Thyroid gland (tissue), 4 donors: ENCODE measurements around the gene GLIS1. TPM values are rescaled to one million over a fixed set of nuclear protein-coding genes. Genes with fewer than 3 reads are reported as not detected.

Source experiments
- DNase-seq, 2 donors: peaks; one replicate each; pipeline ENCODE4 v3.0.0-alpha.2; 2019
- H3K27ac ChIP-seq, 3 donors: fragments of 200-600 bp; sonication (generic); 1 replicate in 2 of 3; 2 replicates in 1 of 3; pipeline ENCODE4 v1.5.1; 2016 to 2019; ENCODE audit warnings: mild to moderate bottlenecking in 1 of 3, moderate library complexity in 1 of 3
- H3K27me3 ChIP-seq: fragments of 200-600 bp; sonication (generic); one replicate; pipeline ENCODE4 v1.5.1; 2019
- H3K36me3 ChIP-seq, 2 donors: fragments of 200-600 bp; sonication (generic); one replicate each; pipeline ENCODE4 v1.5.1; 2016 to 2019
- H3K4me1 ChIP-seq, 2 donors: fragments of 200-600 bp; sonication (generic); one replicate each; pipeline ENCODE4 v1.5.1; 2017 to 2019
- H3K4me3 ChIP-seq, 3 donors: fragments of 200-600 bp; sonication (generic); replicated peaks in 1 of 3; 1 replicate in 2 of 3; 2 replicates in 1 of 3; pipeline ENCODE4 v1.5.1; 2016; ENCODE audit warnings: mild to moderate bottlenecking in 1 of 3
- H3K9me3 ChIP-seq: fragments of 200-600 bp; sonication (generic); one replicate; pipeline ENCODE4 v1.5.1; 2017
- CTCF ChIP-seq, 6 experiments: fragments of 200-600 bp in 3 of 6; fragments of 450-650 bp in 3 of 6; sonication (generic) in 3 of 6; IDR thresholded peaks; one replicate each; pipeline ENCODE4 v1.5.1; 2016 to 2019; ENCODE audit warnings: antibody characterized with exemption in 6 of 6, mild to moderate bottlenecking in 2 of 6, inconsistent platforms in 1 of 6, moderate library complexity in 1 of 6
- POLR2A ChIP-seq, 2 donors: fragments of 450-650 bp; IDR thresholded peaks; one replicate each; pipeline ENCODE4 v1.6.1; 2017; ENCODE audit warnings: antibody characterized with exemption in 2 of 2, mild to moderate bottlenecking in 2 of 2, moderate library complexity in 1 of 2
- WGBS, 2 donors: methylation state at CpG; one replicate each; pipeline ENCODE4 v1.1.5; 2017; 5-methylcytosine and 5-hydroxymethylcytosine counted together
- intact Hi-C: fragments of 100-400 bp; cut with DNase I; formaldehyde crosslinking; loops from one replicate; pipeline ENCODE4 v1.15.1; 2023
- total RNA-seq, 4 donors: library from RNA; depleted of rRNA; stranded (reverse); fragments of >200 nt; gene quantifications; one replicate each; pipeline ENCODE4 v1.2.3, GENCODE V29; 2016

Gene GLIS1
- total RNA-seq, 4 donors from 2014 or later: 0.29 TPM; not detected in 3

GRCh38 chr1:53552981-53553733 is 185.8 kb downstream of the GLIS1 start:
- Histone ChIP-seq H3K9me3 (no peaks in the 10 kb centered on the region), H3K36me3 (no peaks in the 10 kb centered on the region), H3K27me3 (no peaks in the 10 kb centered on the region), H3K4me1 (no peaks in the 10 kb centered on the region), H3K4me3 (no peak overlapping the region), H3K27ac (no peak overlapping the region)
- DNase-seq: no peak
- TF ChIP-seq POLR2A (IDR thresholded peaks at IDR 0.05): no peak
- no peak for TF ChIP-seq CTCF (IDR thresholded peaks at IDR 0.05)
- WGBS, 2 donors: 85 to 89% methylated on average over 7 to 10 of the region's 10 CpGs
- intact Hi-C loops: no loop called here

GRCh38 chr1:53552146-53552861 is 186.7 kb downstream of the GLIS1 start:
- intact Hi-C loops: no loop called here
- Histone ChIP-seq H3K9me3 (no peaks in the 10 kb centered on the region), H3K4me1 (no peaks in the 10 kb centered on the region), H3K36me3 (no peaks in the 10 kb centered on the region), H3K27me3 (no peaks in the 10 kb centered on the region), H3K27ac (no peak overlapping the region), H3K4me3 (no peak overlapping the region)
- TF ChIP-seq CTCF (IDR thresholded peaks at IDR 0.05): no peak
- TF ChIP-seq POLR2A (IDR thresholded peaks at IDR 0.05): no peak
- 44 to 47% methylated on average over 8 to 10 of the region's 10 CpGs for WGBS, 2 donors
- peak; percentile 17 for DNase-seq

DNA sequence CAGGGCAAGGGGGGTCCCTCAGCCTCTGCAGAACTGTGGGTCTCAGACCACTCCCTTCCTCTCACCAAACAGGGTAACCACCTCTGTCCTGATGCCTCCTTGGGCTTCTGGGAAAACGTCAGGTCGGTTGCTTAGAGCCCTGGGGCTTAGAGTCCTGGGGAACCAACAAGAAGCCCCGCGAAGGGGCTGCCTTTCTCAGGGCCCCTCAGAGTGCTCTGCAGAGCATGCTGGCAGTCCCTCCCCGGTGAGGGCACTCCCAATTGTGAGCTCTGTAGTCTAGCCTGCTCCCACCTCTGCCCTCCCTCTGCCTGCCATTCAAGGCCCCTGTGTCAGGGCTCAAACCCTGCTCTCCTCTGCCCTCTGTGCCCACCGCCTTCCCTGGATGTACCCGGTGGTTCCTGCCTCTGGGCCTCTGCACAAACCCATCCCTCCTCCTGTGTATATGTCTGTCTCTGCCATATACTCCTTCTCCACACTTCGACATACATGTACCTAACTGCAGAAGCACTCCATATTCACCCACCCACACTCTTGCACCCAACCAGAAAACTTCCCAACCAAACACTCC is 187.5 kb downstream of the GLIS1 start:
- Histone ChIP-seq H3K4me1 (no peaks in the 10 kb centered on the region), H3K27ac (no peak overlapping the region), H3K27me3 (no peaks in the 10 kb centered on the region), H3K36me3 (no peaks in the 10 kb centered on the region), H3K4me3 (no peak overlapping the region), H3K9me3 (no peaks in the 10 kb centered on the region)
- TF ChIP-seq CTCF (IDR thresholded peaks at IDR 0.05) (no peak), POLR2A (IDR thresholded peaks at IDR 0.05) (no peak)
- no peak for DNase-seq
- intact Hi-C loops: no loop called here
- 84 to 93% methylated on average over 6 to 8 of the region's 8 CpGs for WGBS, 2 donors

DNA sequence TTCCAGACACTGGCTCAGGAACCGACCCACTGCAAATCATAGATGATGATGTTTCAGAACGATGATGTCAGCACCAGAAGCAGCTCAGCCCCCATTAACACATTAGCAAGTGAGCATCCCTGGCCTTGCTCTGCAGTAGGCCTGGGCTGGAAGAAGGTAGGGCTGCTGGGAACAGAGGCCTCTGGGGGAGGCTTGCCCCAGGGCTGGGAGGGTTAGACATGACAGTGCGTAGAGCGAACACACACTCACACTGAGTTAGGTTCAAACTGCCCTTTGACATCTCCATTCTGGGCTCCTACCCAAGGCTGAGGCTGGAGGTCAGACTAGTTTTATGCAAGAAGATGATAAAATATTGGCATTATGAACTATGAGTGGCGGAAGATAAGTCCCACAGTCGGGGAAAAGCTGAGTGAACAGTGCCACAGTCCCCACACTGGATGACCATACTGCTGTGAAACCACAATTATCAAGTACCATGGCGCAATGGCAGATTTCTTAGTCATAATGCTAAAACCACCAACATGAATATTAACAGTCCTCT is 188.7 kb downstream of the GLIS1 start:
- DNase-seq: no peak
- H3K27ac ChIP-seq: no peak overlapping the region
- no peaks in the 10 kb centered on the region for H3K36me3 ChIP-seq
- WGBS, 2 donors: 74 to 85% methylated on average over 7 of the region's 7 CpGs
- no peak for TF ChIP-seq POLR2A (IDR thresholded peaks at IDR 0.05)
- TF ChIP-seq CTCF (IDR thresholded peaks at IDR 0.05): no peak
- intact Hi-C loops: no loop called here
- no peaks in the 10 kb centered on the region for H3K4me1 ChIP-seq
- no peak overlapping the region for H3K4me3 ChIP-seq
- no peaks in the 10 kb centered on the region for H3K27me3 ChIP-seq
- no peaks in the 10 kb centered on the region for H3K9me3 ChIP-seq
